Stromal cell of bone marrow (primary cell): ENCODE results near the gene ZC3H12C.
A peak's percentile ranks its signal among the peaks of the same experiment; 100 is the strongest.

Experiments used
- DNase-seq: peaks from one replicate; pipeline ENCODE4 v3.0.0-alpha.2; 2012; ENCODE audit warnings: low read depth

Gene ZC3H12C

GRCh38 chr11:110077346-110077745, 15.8 kb upstream of the ZC3H12C start:
- DNase-seq: no peak

GRCh38 chr11:110077831-110078325, 15.3 kb upstream of the ZC3H12C start:
- DNase-seq: peak; percentile 69

GRCh38 chr11:110078923-110079544, 14.2 kb upstream of the ZC3H12C start:
- no peak for DNase-seq

GRCh38 chr11:110079726-110080125, 13.5 kb upstream of the ZC3H12C start:
- no peak for DNase-seq

GRCh38 chr11:110081462-110082376, 11.5 kb upstream of the ZC3H12C start:
- peak; percentile 34 for DNase-seq

GRCh38 chr11:110082899-110083298, 10.3 kb upstream of the ZC3H12C start:
- DNase-seq: no peak

- no peak for DNase-seq
These were observed 7.8 kb upstream of the ZC3H12C start for GRCh38 chr11:110085255-110085838.

- peak; percentile 71 for DNase-seq
These were observed 6.3 kb upstream of the ZC3H12C start for GRCh38 chr11:110086892-110087309.

GRCh38 chr11:110087812-110088534, 5.2 kb upstream of the ZC3H12C start:
- DNase-seq: peak; percentile 71

- no peak for DNase-seq
These were observed 4.5 kb upstream of the ZC3H12C start for GRCh38 chr11:110088535-110089344.

- DNase-seq: no peak
These were observed 3.4 kb upstream of the ZC3H12C start for GRCh38 chr11:110089617-110090282.

- DNase-seq: no peak
These were observed 2.6 kb upstream of the ZC3H12C start for GRCh38 chr11:110090466-110091026.

- DNase-seq: no peak
These were observed 1.1 kb upstream of the ZC3H12C start for GRCh38 chr11:110092111-110092514.

GRCh38 chr11:110093407-110094297, 460 bp downstream of the ZC3H12C start:
- peak; percentile 44 for DNase-seq

GRCh38 chr11:110094298-110095285, 1.4 kb downstream of the ZC3H12C start:
- DNase-seq: no peak

- DNase-seq: no peak
These were observed 2.4 kb downstream of the ZC3H12C start for GRCh38 chr11:110095554-110095953.

GRCh38 chr11:110096496-110096895, 3.3 kb downstream of the ZC3H12C start:
- no peak for DNase-seq

- no peak for DNase-seq
These were observed 4.3 kb downstream of the ZC3H12C start for GRCh38 chr11:110097459-110098012.
